Measurements from ENCODE around the gene HCFC1R1. TPM values are rescaled to one million over a fixed set of nuclear protein-coding genes. Genes with fewer than 3 reads are reported as not detected.
A peak's percentile ranks its signal among the peaks of the same experiment; 100 is the strongest.
"Not testable (repeated sequence)": the region's sequence is repeated elsewhere in the genome, so short reads cannot be mapped to it uniquely, and the experiment has no call there.

Gene HCFC1R1
- total RNA-seq, 1 donor from 2014 or later, result 65.9 TPM

- no peak for DNase-seq (ENCODE audit: low spot score)
- peak; percentile 13 for ATAC-seq
- intact Hi-C loops (cut with DNase I), result loop anchor here (10.0 kb wide), 2 partner anchors 56 to 106 kb away; partner anchors contain the start of gene ZNF205
Observed at GRCh38 chr16:3058139-3059030, 34.6 kb upstream of the HCFC1R1 start.

- intact Hi-C loops (cut with DNase I), result loop anchor here (10.0 kb wide), 2 partner anchors 57 to 107 kb away; partner anchors contain the start of gene ZNF205
- no peak for ATAC-seq
- no peak for DNase-seq (ENCODE audit: low spot score)
Observed at GRCh38 chr16:3057181-3058138, 33.7 kb upstream of the HCFC1R1 start.

GRCh38 chr16:3056336-3057180, 32.8 kb upstream of the HCFC1R1 start:
- ATAC-seq (no peak), DNase-seq (ENCODE audit: low spot score) (no peak)
- intact Hi-C loops (cut with DNase I), result loop anchor here (10.0 kb wide), 2 partner anchors 58 to 108 kb away; partner anchors contain the start of gene ZNF205

GRCh38 chr16:3055734-3056115, 32.0 kb upstream of the HCFC1R1 start:
- intact Hi-C loops (cut with DNase I), result loop anchor here (10.0 kb wide), 2 partner anchors 59 to 109 kb away; partner anchors contain the start of gene ZNF205
- ATAC-seq; DNase-seq (ENCODE audit: low spot score): not testable (repeated sequence)

- ATAC-seq, result no peak
- intact Hi-C loops (cut with DNase I), result loop anchor here (10.0 kb wide), 2 partner anchors 60 to 110 kb away; partner anchors contain the start of gene ZNF205
- no peak for DNase-seq (ENCODE audit: low spot score)
Observed at GRCh38 chr16:3054965-3055733, 31.4 kb upstream of the HCFC1R1 start.

GRCh38 chr16:3053330-3053710, 29.6 kb upstream of the HCFC1R1 start:
- intact Hi-C loops (cut with DNase I), result loop anchor here (10.0 kb wide), 2 partner anchors 61 to 111 kb away; partner anchors contain the start of gene ZNF205
- ATAC-seq; DNase-seq (ENCODE audit: low spot score): not testable (repeated sequence)

- intact Hi-C loops (cut with DNase I), result loop anchor here (10.0 kb wide), 2 partner anchors 62 to 112 kb away; partner anchors contain the start of gene ZNF205
- not testable (repeated sequence) for ATAC-seq; DNase-seq (ENCODE audit: low spot score)
Observed at GRCh38 chr16:3052571-3053329, 29.0 kb upstream of the HCFC1R1 start.

- DNase-seq (ENCODE audit: low spot score) (no peak), ATAC-seq (no peak)
- intact Hi-C loops (cut with DNase I), result loop anchor here (10.0 kb wide), 2 partner anchors 63 to 113 kb away; partner anchors contain the start of gene ZNF205
Observed at GRCh38 chr16:3051494-3051893, 27.8 kb upstream of the HCFC1R1 start.

GRCh38 chr16:3051009-3051408, 27.3 kb upstream of the HCFC1R1 start:
- intact Hi-C loops (cut with DNase I), result loop anchor here (10.0 kb wide), 2 partner anchors 64 to 114 kb away; partner anchors contain the start of gene ZNF205
- ATAC-seq, result no peak

GRCh38 chr16:3050487-3050886, 26.7 kb upstream of the HCFC1R1 start:
- ATAC-seq (no peak), DNase-seq (ENCODE audit: low spot score) (no peak)
- intact Hi-C loops (cut with DNase I), result loop anchor here (10.0 kb wide), 2 partner anchors 64 to 114 kb away; partner anchors contain the start of gene ZNF205

More at GRCh38 chr16:3051009-3051408, 27.3 kb upstream of the HCFC1R1 start:
- DNase-seq (ENCODE audit: low spot score), result no peak

GRCh38 chr16:3049921-3050481, 26.3 kb upstream of the HCFC1R1 start:
- no peak for DNase-seq (ENCODE audit: low spot score)
- intact Hi-C loops (cut with DNase I), result loop anchor here (10.0 kb wide), 2 partner anchors 65 to 115 kb away; partner anchors contain the start of gene ZNF205
- ATAC-seq, result no peak

- DNase-seq (ENCODE audit: low spot score) (no peak), ATAC-seq (no peak)
- intact Hi-C loops (cut with DNase I), result no loop called here
Observed at GRCh38 chr16:3047387-3047720, 23.6 kb upstream of the HCFC1R1 start.

- peak; percentile 19 for ATAC-seq
Observed at GRCh38 chr16:3046641-3047386, 23.1 kb upstream of the HCFC1R1 start.

GRCh38 chr16:3045758-3046640, 22.3 kb upstream of the HCFC1R1 start, which contains the start of gene MMP25:
Gene MMP25 (plus strand): TSS chr16:3046561. CDS start chr16:3046918, 357 bp downstream.
- intact Hi-C loops (cut with DNase I), result no loop called here
- peak; percentile 41 for ATAC-seq
- no peak for DNase-seq (ENCODE audit: low spot score)

More at GRCh38 chr16:3046641-3047386, 23.1 kb upstream of the HCFC1R1 start:
- no peak for DNase-seq (ENCODE audit: low spot score)
- intact Hi-C loops (cut with DNase I), result no loop called here
